NCI-H128 (cell line): ENCODE results near the gene CCDC178.
"Not testable (repeated sequence)": the region's sequence is repeated elsewhere in the genome, so short reads cannot be mapped to it uniquely, and the experiment has no call there.

Experiments
- DNase-seq: peaks from one replicate; lab custom pipeline; 2025; ENCODE audit not compliant: unreplicated experiment; lab: John Stamatoyannopoulos, UW

The CCDC178 gene

GRCh38 chr18:33369711-33370449 is 70.6 kb downstream of the CCDC178 start:
- no peak for DNase-seq

- no peak for DNase-seq
Measured at GRCh38 chr18:33356735-33357134, 83.8 kb downstream of the CCDC178 start.

- no peak for DNase-seq
Measured at GRCh38 chr18:33355756-33356155, 84.8 kb downstream of the CCDC178 start.

- DNase-seq: no peak
Measured at GRCh38 chr18:33355263-33355662, 85.3 kb downstream of the CCDC178 start.

GRCh38 chr18:33350256-33350655 is 90.3 kb downstream of the CCDC178 start:
- DNase-seq: no peak

- not testable (repeated sequence) for DNase-seq
Measured at GRCh38 chr18:33339733-33340132, 100.8 kb downstream of the CCDC178 start.

- DNase-seq: no peak
Measured at GRCh38 chr18:33334781-33335180, 105.7 kb downstream of the CCDC178 start.

- no peak for DNase-seq
Measured at GRCh38 chr18:33330711-33331110, 109.8 kb downstream of the CCDC178 start.

- no peak for DNase-seq
Measured at GRCh38 chr18:33326975-33327374, 113.5 kb downstream of the CCDC178 start.

GRCh38 chr18:33317640-33318039 is 122.9 kb downstream of the CCDC178 start:
- DNase-seq: no peak

GRCh38 chr18:33316146-33316587 is 124.4 kb downstream of the CCDC178 start:
- no peak for DNase-seq

GRCh38 chr18:33307520-33307919 is 133.0 kb downstream of the CCDC178 start:
- DNase-seq: no peak

- DNase-seq: no peak
Measured at GRCh38 chr18:33304277-33304676, 136.2 kb downstream of the CCDC178 start.

GRCh38 chr18:33291539-33291938 is 149.0 kb downstream of the CCDC178 start:
- no peak for DNase-seq

GRCh38 chr18:33288082-33288716 is 152.3 kb downstream of the CCDC178 start:
- DNase-seq: no peak

- no peak for DNase-seq
Measured at GRCh38 chr18:33282709-33283333, 157.7 kb downstream of the CCDC178 start.

- no peak for DNase-seq
Measured at GRCh38 chr18:33282142-33282541, 158.4 kb downstream of the CCDC178 start.

GRCh38 chr18:33277431-33277830 is 163.1 kb downstream of the CCDC178 start:
- no peak for DNase-seq

GRCh38 chr18:33275843-33276242 is 164.7 kb downstream of the CCDC178 start:
- no peak for DNase-seq

- DNase-seq: no peak
Measured at GRCh38 chr18:33270297-33270696, 170.2 kb downstream of the CCDC178 start.

GRCh38 chr18:33269223-33269622 is 171.3 kb downstream of the CCDC178 start:
- no peak for DNase-seq

GRCh38 chr18:33264566-33264965 is 176.0 kb downstream of the CCDC178 start:
- DNase-seq: no peak
